ENCODE data around the gene GPR45.

- TF ChIP-seq CTCF (IDR thresholded peaks at IDR 0.05) (no peak), POLR2A (IDR thresholded peaks at IDR 0.05) (no peak), POLR2AphosphoS5 (IDR thresholded peaks at IDR 0.05) (no peak)
Observed at GRCh38 chr2:105236060-105236424, 5.5 kb upstream of the GPR45 start.

All from breast epithelium (tissue), 3 donors.